Natural killer cell treated with Interleukin-12 subunit alpha and Interleukin-12 subunit beta and Interleukin-15 and Interleukin-18, amount 100 ng/mL, for 72 hours (primary cell): ENCODE results near the gene CLSTN1. TPM values are rescaled to one million over a fixed set of nuclear protein-coding genes. Genes with fewer than 3 reads are reported as not detected.

Experiments
- ATAC-seq, 2 donors: fragments of 150-1000 bp; cut with Tn5 transposase in 1 of 2; sonication (Bioruptor Pico), chemical (Tn5 transposase) in 1 of 2; 2 replicates each; pipeline ENCODE4 v1.10.0; 2021
- DNase-seq: peaks from one replicate; pipeline ENCODE4 v3.0.0; 2022; ENCODE audit warnings: low spot score
- H3K27ac Mint-ChIP-seq, 2 donors: 1 replicate in 1 of 2; 2 replicates in 1 of 2; pipeline ENCODE4 v1.8.0; 2022; ENCODE audit warnings: mixed read lengths in 2 of 2, mild to moderate bottlenecking in 1 of 2, moderate library complexity in 1 of 2
- H3K27me3 Mint-ChIP-seq, 2 donors: 1 replicate in 1 of 2; 2 replicates in 1 of 2; pipeline ENCODE4 v1.8.0; 2022; ENCODE audit warnings: mixed read lengths in 2 of 2
- H3K36me3 Mint-ChIP-seq: one replicate; pipeline ENCODE4 v1.8.0; 2022; ENCODE audit warnings: mixed read lengths
- H3K4me1 Mint-ChIP-seq, 2 donors: 1 replicate in 1 of 2; 2 replicates in 1 of 2; pipeline ENCODE4 v1.8.0; 2022; ENCODE audit warnings: low read depth in 2 of 2, mixed read lengths in 2 of 2, mild to moderate bottlenecking in 1 of 2
- H3K4me3 Mint-ChIP-seq: one replicate; pipeline ENCODE4 v1.8.0; 2022; ENCODE audit warnings: mixed read lengths
- H3K9me3 Mint-ChIP-seq: 2 replicates; pipeline ENCODE4 v1.8.0; 2022; ENCODE audit warnings: mixed read lengths
- total RNA-seq, 2 donors: library from RNA; stranded (reverse); gene quantifications; one replicate each; pipeline ENCODE4 v1.2.3, GENCODE V29; 2022

CLSTN1 gene
- total RNA-seq, 2 donors from 2014 or later, result 57.3 to 66.4 TPM

GRCh38 chr1:9860887-9861286, 37.1 kb upstream of the CLSTN1 start:
- Mint-ChIP-seq H3K36me3 (no peaks in the 10 kb centered on the region), H3K27me3 (no peaks in the 10 kb centered on the region), H3K27ac (peak overlapping the region in 1 of 2 donors; percentile 41), H3K4me1 (peaks cover 7% of the 10 kb centered on the region in 2 donors), H3K9me3 (no peaks in the 10 kb centered on the region), H3K4me3 (no peak overlapping the region)
- DNase-seq (no peak), ATAC-seq (no peak)

GRCh38 chr1:9859281-9860014, 35.7 kb upstream of the CLSTN1 start:
- no peaks in the 10 kb centered on the region for H3K27me3 Mint-ChIP-seq
- no peak overlapping the region for H3K4me3 Mint-ChIP-seq
- no peak overlapping the region for H3K27ac Mint-ChIP-seq
- H3K36me3 Mint-ChIP-seq, result no peaks in the 10 kb centered on the region
- no peak for ATAC-seq
- DNase-seq, result no peak
- no peaks in the 10 kb centered on the region for H3K9me3 Mint-ChIP-seq
- peaks cover 7% of the 10 kb centered on the region in 2 donors for H3K4me1 Mint-ChIP-seq

- DNase-seq, result no peak
- peaks cover 7% of the 10 kb centered on the region in 2 donors for H3K4me1 Mint-ChIP-seq
- no peak overlapping the region for H3K4me3 Mint-ChIP-seq
- no peak overlapping the region for H3K27ac Mint-ChIP-seq
- H3K36me3 Mint-ChIP-seq, result no peaks in the 10 kb centered on the region
- no peaks in the 10 kb centered on the region for H3K27me3 Mint-ChIP-seq
- ATAC-seq, result no peak
- H3K9me3 Mint-ChIP-seq, result peaks cover 3% of the 10 kb centered on the region
Measured at GRCh38 chr1:9858293-9859035, 34.7 kb upstream of the CLSTN1 start.

- Mint-ChIP-seq H3K4me1 (peaks cover 7 to 12% of the 10 kb centered on the region in 2 donors), H3K36me3 (no peaks in the 10 kb centered on the region), H3K27ac (no peak overlapping the region), H3K4me3 (no peak overlapping the region), H3K27me3 (no peaks in the 10 kb centered on the region), H3K9me3 (peaks cover 3% of the 10 kb centered on the region)
- ATAC-seq (no peak), DNase-seq (no peak)
Measured at GRCh38 chr1:9855186-9855585, 31.4 kb upstream of the CLSTN1 start.

- no peak for ATAC-seq
- Mint-ChIP-seq H3K9me3 (peaks cover 3% of the 10 kb centered on the region), H3K27ac (no peak overlapping the region), H3K27me3 (no peaks in the 10 kb centered on the region), H3K4me1 (peaks cover 1 to 6% of the 10 kb centered on the region in 2 donors), H3K4me3 (no peak overlapping the region), H3K36me3 (no peaks in the 10 kb centered on the region)
- no peak for DNase-seq
Measured at GRCh38 chr1:9853249-9853595, 29.5 kb upstream of the CLSTN1 start.

- Mint-ChIP-seq H3K36me3 (no peaks in the 10 kb centered on the region), H3K9me3 (peaks cover 3% of the 10 kb centered on the region), H3K4me3 (no peak overlapping the region), H3K4me1 (peaks cover 0 to 6% of the 10 kb centered on the region in 2 donors), H3K27me3 (no peaks in the 10 kb centered on the region), H3K27ac (no peak overlapping the region)
- ATAC-seq (no peak), DNase-seq (no peak)
Measured at GRCh38 chr1:9852410-9853248, 28.9 kb upstream of the CLSTN1 start.

GRCh38 chr1:9852004-9852403, 28.2 kb upstream of the CLSTN1 start:
- Mint-ChIP-seq H3K4me3 (no peak overlapping the region), H3K4me1 (peaks cover 0 to 6% of the 10 kb centered on the region in 2 donors), H3K27ac (no peak overlapping the region), H3K27me3 (no peaks in the 10 kb centered on the region), H3K9me3 (peaks cover 3% of the 10 kb centered on the region), H3K36me3 (no peaks in the 10 kb centered on the region)
- DNase-seq, result no peak
- peak in 1 of 2 donors; percentile 29 for ATAC-seq

- H3K4me3 Mint-ChIP-seq, result no peak overlapping the region
Measured at GRCh38 chr1:9850442-9851162, 26.8 kb upstream of the CLSTN1 start.

GRCh38 chr1:9849691-9850441, 26.1 kb upstream of the CLSTN1 start:
- ATAC-seq (no peak), DNase-seq (no peak)
- Mint-ChIP-seq H3K27me3 (no peaks in the 10 kb centered on the region), H3K9me3 (peaks cover 3% of the 10 kb centered on the region), H3K27ac (no peak overlapping the region), H3K4me1 (peaks cover 0 to 8% of the 10 kb centered on the region in 2 donors), H3K36me3 (no peaks in the 10 kb centered on the region), H3K4me3 (no peak overlapping the region)

More at GRCh38 chr1:9850442-9851162, 26.8 kb upstream of the CLSTN1 start:
- peaks cover 3% of the 10 kb centered on the region for H3K9me3 Mint-ChIP-seq
- no peaks in the 10 kb centered on the region for H3K27me3 Mint-ChIP-seq
- H3K36me3 Mint-ChIP-seq, result no peaks in the 10 kb centered on the region
- H3K4me1 Mint-ChIP-seq, result peaks cover 0 to 8% of the 10 kb centered on the region in 2 donors
- ATAC-seq, result no peak
- DNase-seq, result no peak
- H3K27ac Mint-ChIP-seq, result no peak overlapping the region

- Mint-ChIP-seq H3K36me3 (no peaks in the 10 kb centered on the region), H3K4me3 (no peak overlapping the region)
- ATAC-seq, result no peak
Measured at GRCh38 chr1:9848022-9848421, 24.3 kb upstream of the CLSTN1 start.

GRCh38 chr1:9847269-9847668, 23.5 kb upstream of the CLSTN1 start:
- Mint-ChIP-seq H3K9me3 (no peaks in the 10 kb centered on the region), H3K4me3 (no peak overlapping the region), H3K27ac (no peak overlapping the region), H3K27me3 (no peaks in the 10 kb centered on the region), H3K4me1 (peaks cover 0 to 8% of the 10 kb centered on the region in 2 donors), H3K36me3 (no peaks in the 10 kb centered on the region)
- no peak for DNase-seq
- no peak for ATAC-seq

More at GRCh38 chr1:9848022-9848421, 24.3 kb upstream of the CLSTN1 start:
- no peak overlapping the region for H3K27ac Mint-ChIP-seq
- no peaks in the 10 kb centered on the region for H3K27me3 Mint-ChIP-seq
- no peak for DNase-seq
- H3K9me3 Mint-ChIP-seq, result no peaks in the 10 kb centered on the region
- H3K4me1 Mint-ChIP-seq, result peaks cover 0 to 8% of the 10 kb centered on the region in 2 donors

GRCh38 chr1:9846611-9847171, 22.9 kb upstream of the CLSTN1 start:
- no peak for DNase-seq
- Mint-ChIP-seq H3K4me3 (no peak overlapping the region), H3K9me3 (no peaks in the 10 kb centered on the region), H3K27me3 (no peaks in the 10 kb centered on the region), H3K27ac (no peak overlapping the region), H3K4me1 (peaks cover 0 to 8% of the 10 kb centered on the region in 2 donors), H3K36me3 (no peaks in the 10 kb centered on the region)
- ATAC-seq, result no peak
